Breast epithelium (tissue), 4 donors: ENCODE results near the gene ELMOD3. TPM values are rescaled to one million over a fixed set of nuclear protein-coding genes. Genes with fewer than 3 reads are reported as not detected.

Experiments used
- DNase-seq, 2 donors: peaks; one replicate each; pipeline ENCODE4 v3.0.0-alpha.2; 2019; ENCODE audit warnings: low spot score in 2 of 2
- H3K27ac ChIP-seq, 2 donors: fragments of 200-600 bp; sonication (generic) in 1 of 2; one replicate each; pipeline ENCODE4 v1.5.1; 2016 to 2019; ENCODE audit warnings: mild to moderate bottlenecking in 1 of 2
- H3K27me3 ChIP-seq, 2 donors: fragments of 200-600 bp; sonication (generic) in 1 of 2; one replicate each; pipeline versions ENCODE4 v1.5.1 to v1.6.0; 2017 to 2019; ENCODE audit warnings: control low read depth in 1 of 2, mild to moderate bottlenecking in 1 of 2
- H3K36me3 ChIP-seq: fragments of 200-600 bp; one replicate; pipeline ENCODE4 v1.5.1; 2019
- H3K4me1 ChIP-seq, 2 donors: fragments of 200-600 bp; sonication (generic); one replicate each; pipeline ENCODE4 v1.5.1; 2016 to 2019; ENCODE audit warnings: control low read depth in 1 of 2
- H3K4me3 ChIP-seq, 3 donors: fragments of 200-600 bp; sonication (generic); 1 replicate in 2 of 3; 2 replicates in 1 of 3; pipeline ENCODE4 v1.5.1; 2016 to 2019; ENCODE audit warnings: mild to moderate bottlenecking in 3 of 3, moderate library complexity in 2 of 3
- H3K9me3 ChIP-seq, 2 donors: fragments of 200-600 bp; sonication (generic) in 1 of 2; one replicate each; pipeline ENCODE4 v1.5.1; 2016 to 2019; ENCODE audit warnings: control low read depth in 1 of 2
- CTCF ChIP-seq, 3 donors: fragments of 450-650 bp; IDR thresholded peaks; one replicate each; pipeline ENCODE4 v1.5.1; 2016 to 2017; ENCODE audit warnings: antibody characterized with exemption in 3 of 3, mild to moderate bottlenecking in 3 of 3, moderate library complexity in 3 of 3
- POLR2A ChIP-seq: fragments of 450-650 bp; IDR thresholded peaks from one replicate; pipeline ENCODE4 v1.6.1; 2016; ENCODE audit warnings: antibody characterized with exemption, mild to moderate bottlenecking, moderate library complexity
- POLR2AphosphoS5 ChIP-seq, 3 donors: sonication (generic); formaldehyde crosslinking; IDR thresholded peaks; one replicate each; pipeline ENCODE4 v1.6.1; 2017; ENCODE audit warnings: antibody characterized with exemption in 3 of 3
- intact Hi-C: fragments of 100-400 bp; cut with DNase I; formaldehyde crosslinking; loops from one replicate; pipeline ENCODE4 v1.15.1; 2023; ENCODE audit warnings: low total_unique reads
- total RNA-seq, 3 donors: library from RNA; depleted of rRNA; stranded (reverse); fragments of >200 nt; gene quantifications; one replicate each; pipeline ENCODE4 v1.1.0, GENCODE V29; 2016

ELMOD3 gene
- total RNA-seq, 3 donors from 2014 or later: 42.9 to 149 (median 47.0) TPM

- intact Hi-C loops: no loop called here
- TF ChIP-seq POLR2AphosphoS5 (IDR thresholded peaks at IDR 0.05) (no peak), CTCF (IDR thresholded peaks at IDR 0.05) (no peak), POLR2A (no peak)
- Histone ChIP-seq H3K4me1 (peaks cover 0 to 16% of the 10 kb centered on the region in 2 donors), H3K36me3 (no peaks in the 10 kb centered on the region), H3K27me3 (no peaks in the 10 kb centered on the region), H3K9me3 (no peaks in the 10 kb centered on the region), H3K27ac (peak overlapping the region; percentile 86 to 88), H3K4me3 (no peak overlapping the region)
- peak in 1 of 2 donors; percentile 45 for DNase-seq
These were observed 44.0 kb downstream of the ELMOD3 start for GRCh38 chr2:85398426-85399182.

GRCh38 chr2:85399183-85399455, 44.5 kb downstream of the ELMOD3 start:
- peaks cover 0 to 14% of the 10 kb centered on the region in 2 donors for H3K4me1 ChIP-seq
- no peaks in the 10 kb centered on the region for H3K36me3 ChIP-seq
- H3K27ac ChIP-seq: peak overlapping the region; percentile 86 to 88

GRCh38 chr2:85400023-85400422, 45.5 kb downstream of the ELMOD3 start:
- TF ChIP-seq POLR2A (no peak), POLR2AphosphoS5 (IDR thresholded peaks at IDR 0.05) (no peak), CTCF (IDR thresholded peaks at IDR 0.05) (no peak)
- Histone ChIP-seq H3K4me3 (no peak overlapping the region), H3K27me3 (no peaks in the 10 kb centered on the region), H3K4me1 (peaks cover 0 to 6% of the 10 kb centered on the region in 2 donors), H3K9me3 (no peaks in the 10 kb centered on the region), H3K27ac (no peak overlapping the region), H3K36me3 (no peaks in the 10 kb centered on the region)
- DNase-seq: peak in 1 of 2 donors; percentile 30
- intact Hi-C loops: no loop called here

More at GRCh38 chr2:85399183-85399455, 44.5 kb downstream of the ELMOD3 start:
- no peak overlapping the region for H3K4me3 ChIP-seq
- no peaks in the 10 kb centered on the region for H3K27me3 ChIP-seq
- no peaks in the 10 kb centered on the region for H3K9me3 ChIP-seq
- intact Hi-C loops: no loop called here
- TF ChIP-seq CTCF (IDR thresholded peaks at IDR 0.05) (no peak), POLR2A (no peak), POLR2AphosphoS5 (IDR thresholded peaks at IDR 0.05) (no peak)
- peak in 1 of 2 donors; percentile 38 for DNase-seq

- TF ChIP-seq CTCF (IDR thresholded peaks at IDR 0.05): no peak
- Histone ChIP-seq H3K4me1 (peaks cover 0 to 6% of the 10 kb centered on the region in 2 donors), H3K9me3 (no peaks in the 10 kb centered on the region), H3K4me3 (no peak overlapping the region), H3K27me3 (no peaks in the 10 kb centered on the region), H3K27ac (peak overlapping the region in 1 of 2 donors; percentile 36), H3K36me3 (no peaks in the 10 kb centered on the region)
- DNase-seq: no peak
- intact Hi-C loops: no loop called here
These were observed 46.2 kb downstream of the ELMOD3 start for GRCh38 chr2:85400541-85401463.

GRCh38 chr2:85401464-85401805, 46.9 kb downstream of the ELMOD3 start:
- H3K4me3 ChIP-seq: no peak overlapping the region
- H3K9me3 ChIP-seq: no peaks in the 10 kb centered on the region
- no peaks in the 10 kb centered on the region for H3K27me3 ChIP-seq
- intact Hi-C loops: no loop called here
- H3K36me3 ChIP-seq: no peaks in the 10 kb centered on the region
- no peak for DNase-seq
- TF ChIP-seq POLR2A (no peak), CTCF (IDR thresholded peaks at IDR 0.05) (no peak), POLR2AphosphoS5 (IDR thresholded peaks at IDR 0.05) (no peak)
- H3K4me1 ChIP-seq: peaks cover 0 to 6% of the 10 kb centered on the region in 2 donors
- no peak overlapping the region for H3K27ac ChIP-seq
